GM10266 (cell line): ENCODE data around the gene BCKDK.
"Not testable (repeated sequence)": the region's sequence is repeated elsewhere in the genome, so short reads cannot be mapped to it uniquely, and the experiment has no call there.

ENCODE experiments used
- DNase-seq: peaks from one replicate; pipeline ENCODE4 v3.0.0; 2012; ENCODE audit errors: extremely low spot score
- TF ChIP-seq, protein P1 (sequence below): IDR thresholded peaks from 2 replicates; pipeline ENCODE4 v1.5.1; 2012; ENCODE audit warnings: mild to moderate bottlenecking, low read depth; ENCODE audit not compliant: control insufficient read depth, insufficient read depth; ENCODE audit errors: missing control alignments

The BCKDK gene

DNA sequence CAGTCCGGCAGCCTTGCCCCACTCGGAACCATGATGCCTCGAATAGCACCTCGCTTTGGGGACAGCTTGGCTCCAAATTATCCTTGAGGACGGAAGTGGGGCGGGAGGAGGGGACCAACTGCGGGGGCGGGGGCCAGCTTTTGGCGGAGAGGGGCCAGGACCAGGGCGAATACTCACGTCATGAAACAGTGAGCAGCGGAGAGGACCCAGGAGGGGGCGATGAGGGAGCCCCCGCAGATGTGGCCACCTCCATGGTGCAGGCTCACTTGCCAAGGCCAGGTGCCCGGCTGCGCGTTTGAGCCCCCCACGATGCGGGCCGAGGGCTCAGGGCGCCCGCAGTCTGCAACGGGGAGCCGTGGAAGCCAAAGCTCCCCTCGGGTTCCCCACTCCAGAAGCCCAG is 40.7 kb downstream of the BCKDK start:
- TF ChIP-seq, protein P1, sequence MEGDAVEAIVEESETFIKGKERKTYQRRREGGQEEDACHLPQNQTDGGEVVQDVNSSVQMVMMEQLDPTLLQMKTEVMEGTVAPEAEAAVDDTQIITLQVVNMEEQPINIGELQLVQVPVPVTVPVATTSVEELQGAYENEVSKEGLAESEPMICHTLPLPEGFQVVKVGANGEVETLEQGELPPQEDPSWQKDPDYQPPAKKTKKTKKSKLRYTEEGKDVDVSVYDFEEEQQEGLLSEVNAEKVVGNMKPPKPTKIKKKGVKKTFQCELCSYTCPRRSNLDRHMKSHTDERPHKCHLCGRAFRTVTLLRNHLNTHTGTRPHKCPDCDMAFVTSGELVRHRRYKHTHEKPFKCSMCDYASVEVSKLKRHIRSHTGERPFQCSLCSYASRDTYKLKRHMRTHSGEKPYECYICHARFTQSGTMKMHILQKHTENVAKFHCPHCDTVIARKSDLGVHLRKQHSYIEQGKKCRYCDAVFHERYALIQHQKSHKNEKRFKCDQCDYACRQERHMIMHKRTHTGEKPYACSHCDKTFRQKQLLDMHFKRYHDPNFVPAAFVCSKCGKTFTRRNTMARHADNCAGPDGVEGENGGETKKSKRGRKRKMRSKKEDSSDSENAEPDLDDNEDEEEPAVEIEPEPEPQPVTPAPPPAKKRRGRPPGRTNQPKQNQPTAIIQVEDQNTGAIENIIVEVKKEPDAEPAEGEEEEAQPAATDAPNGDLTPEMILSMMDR, result no peak
- no peak for DNase-seq

DNA sequence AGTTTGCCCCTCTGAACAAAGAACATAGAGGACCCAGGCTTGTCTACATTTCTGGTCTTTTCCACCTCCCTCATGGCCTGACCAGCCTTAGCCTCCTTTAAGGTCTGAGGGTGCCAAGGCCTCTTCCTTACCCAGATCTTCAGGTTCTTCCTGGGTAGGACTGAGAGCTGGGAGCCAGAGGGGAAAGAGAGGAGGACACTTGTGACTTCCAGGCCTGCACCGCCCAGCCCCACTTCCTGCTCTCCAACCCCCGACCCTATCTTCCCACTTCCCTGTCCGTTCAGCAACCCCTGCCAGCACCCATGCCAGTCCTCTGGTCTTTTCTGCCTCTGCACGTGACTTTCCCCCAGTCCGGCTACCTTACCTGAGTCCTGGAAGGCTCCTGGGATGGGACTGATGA is 41.1 kb downstream of the BCKDK start:
- no peak for DNase-seq
- TF ChIP-seq, protein P1, result no peak

DNA sequence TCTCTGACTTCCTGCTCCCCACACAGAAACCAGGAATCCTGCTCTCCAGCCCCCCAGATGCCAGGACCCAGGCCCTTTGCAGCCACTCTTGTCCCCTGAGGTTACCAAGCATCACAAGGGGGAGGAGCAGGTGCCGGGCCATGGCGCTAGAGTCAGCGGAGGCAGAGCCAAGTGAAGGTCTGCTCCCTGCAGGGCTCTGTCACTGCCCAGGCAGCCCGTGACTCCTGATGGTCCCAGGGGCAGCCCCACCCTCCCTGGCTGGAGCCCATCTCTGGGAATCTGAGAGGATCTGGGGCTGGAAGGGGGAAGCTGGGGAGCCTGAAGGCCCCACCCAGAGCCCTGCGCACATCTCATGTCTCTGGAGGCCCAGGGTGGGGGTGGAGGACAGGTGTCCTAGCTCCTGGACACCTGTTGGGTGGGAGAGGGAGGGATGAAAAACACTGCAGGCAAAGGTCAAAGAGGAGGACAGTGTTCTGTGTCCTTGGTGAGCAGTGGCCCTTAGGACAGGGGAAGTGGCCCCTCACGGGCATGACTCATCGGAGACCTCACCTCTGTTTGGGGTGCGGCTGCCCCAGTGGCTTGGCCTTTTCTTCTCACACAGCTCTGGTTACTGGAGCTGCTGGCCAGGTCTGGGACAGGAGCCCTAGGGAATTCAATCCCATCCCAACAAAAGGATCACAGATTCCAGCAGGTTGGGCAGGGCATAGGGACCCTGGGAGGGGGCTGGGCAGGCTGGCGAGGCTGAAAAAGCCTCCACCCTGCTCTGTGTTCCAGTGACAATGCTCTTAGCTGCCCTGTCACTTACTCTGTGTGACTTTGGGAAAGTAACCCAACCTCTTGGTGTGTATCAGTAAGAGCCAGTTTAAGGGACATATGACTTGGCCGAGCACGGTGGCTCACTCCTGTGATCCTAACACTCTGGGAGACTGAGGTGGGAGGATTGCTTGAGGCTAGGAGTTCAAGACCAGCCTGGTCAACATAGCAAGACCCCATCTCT is 42.0 kb downstream of the BCKDK start, which contains the start of gene PRSS36:
TSS of gene PRSS36 (minus strand) at position 173 of the 997 bp plus-strand sequence. CDS start at position 142, 31 bp downstream.
- no peak for DNase-seq
- TF ChIP-seq, protein P1, result no peak

DNA sequence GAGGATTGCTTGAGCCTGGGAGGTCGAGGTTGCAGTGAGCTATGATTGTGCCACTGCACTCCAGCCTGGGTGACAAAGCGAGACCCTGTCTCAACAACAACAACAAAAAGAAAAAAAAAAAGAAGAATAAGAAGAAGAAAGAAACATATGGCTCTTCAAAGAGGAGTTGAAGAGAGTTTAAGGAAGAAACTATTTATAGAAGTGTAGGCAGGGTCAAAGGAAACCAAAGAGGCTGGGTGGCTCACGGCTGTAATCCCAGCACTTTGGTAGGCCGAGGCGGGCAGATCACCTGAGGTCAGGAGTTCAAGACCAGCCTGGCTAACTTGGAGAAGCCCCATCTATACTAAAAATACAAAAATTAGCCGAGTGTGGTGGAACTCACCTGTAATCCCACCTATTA is 42.8 kb downstream of the BCKDK start:
- not testable (repeated sequence) for DNase-seq

DNA sequence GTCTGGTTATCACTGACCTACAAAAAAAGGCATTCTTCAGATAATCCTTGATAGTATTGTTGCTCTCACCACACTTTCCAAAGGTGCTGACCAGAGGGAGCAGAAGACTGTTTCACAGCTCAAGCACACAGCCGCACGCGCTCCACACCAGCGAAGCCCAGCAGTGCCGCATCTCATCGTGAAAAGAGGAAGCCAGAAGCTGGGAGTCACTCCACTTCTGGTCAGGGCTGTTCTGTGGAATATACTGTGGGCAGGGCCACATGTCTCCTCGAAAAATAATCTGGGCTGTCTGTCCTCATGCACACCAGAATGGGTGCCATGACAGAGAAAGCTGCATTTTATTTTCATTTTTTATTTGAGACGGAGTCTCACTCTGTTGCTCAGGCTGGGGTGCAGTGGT is 49.0 kb downstream of the BCKDK start:
- no peak for DNase-seq

More for the DNA sequence above, 49.0 kb downstream of the BCKDK start:
- TF ChIP-seq, protein P1, result no peak
